Measurements from ENCODE around the gene CAPN3. TPM values are rescaled to one million over a fixed set of nuclear protein-coding genes. Genes with fewer than 3 reads are reported as not detected.

CAPN3 gene
- total RNA-seq, 1 experiment from 2014 or later: 0.34 TPM

GRCh38 chr15:42356851-42357250 lies 2.5 kb upstream of the CAPN3 start:
- DNase-seq (ENCODE audit: low read depth): no peak

- DNase-seq (ENCODE audit: low read depth): no peak
Measured at GRCh38 chr15:42358141-42358540, 1.2 kb upstream of the CAPN3 start.

- DNase-seq (ENCODE audit: low read depth): no peak
Measured at GRCh38 chr15:42359985-42360384, 684 bp downstream of the CAPN3 start.

GRCh38 chr15:42360535-42361112 lies 1.3 kb downstream of the CAPN3 start:
- no peak for DNase-seq (ENCODE audit: low read depth)

GRCh38 chr15:42363487-42363886 lies 4.2 kb downstream of the CAPN3 start:
- DNase-seq (ENCODE audit: low read depth): no peak

GRCh38 chr15:42363942-42364341 lies 4.6 kb downstream of the CAPN3 start:
- DNase-seq (ENCODE audit: low read depth): no peak

GRCh38 chr15:42364529-42364928 lies 5.2 kb downstream of the CAPN3 start:
- DNase-seq (ENCODE audit: low read depth): no peak

- no peak for DNase-seq (ENCODE audit: low read depth)
Measured at GRCh38 chr15:42365921-42366550, 6.7 kb downstream of the CAPN3 start.

GRCh38 chr15:42367041-42367440 lies 7.7 kb downstream of the CAPN3 start:
- no peak for DNase-seq (ENCODE audit: low read depth)

- DNase-seq (ENCODE audit: low read depth): peak; percentile 16
Measured at GRCh38 chr15:42368096-42368495, 8.8 kb downstream of the CAPN3 start.

GRCh38 chr15:42371096-42371495 lies 11.8 kb downstream of the CAPN3 start:
- DNase-seq (ENCODE audit: low read depth): peak; percentile 21

GRCh38 chr15:42373274-42373673 lies 14.0 kb downstream of the CAPN3 start:
- no peak for DNase-seq (ENCODE audit: low read depth)

- no peak for DNase-seq (ENCODE audit: low read depth)
Measured at GRCh38 chr15:42373936-42374335, 14.6 kb downstream of the CAPN3 start.

- no peak for DNase-seq (ENCODE audit: low read depth)
Measured at GRCh38 chr15:42374810-42375209, 15.5 kb downstream of the CAPN3 start.

- no peak for DNase-seq (ENCODE audit: low read depth)
Measured at GRCh38 chr15:42375252-42375651, 16.0 kb downstream of the CAPN3 start.

GRCh38 chr15:42375941-42376340 lies 16.6 kb downstream of the CAPN3 start:
- no peak for DNase-seq (ENCODE audit: low read depth)

- DNase-seq (ENCODE audit: low read depth): no peak
Measured at GRCh38 chr15:42378011-42378410, 18.7 kb downstream of the CAPN3 start.

GRCh38 chr15:42384597-42384996 lies 25.3 kb downstream of the CAPN3 start:
- no peak for DNase-seq (ENCODE audit: low read depth)

- peak; percentile 48 for DNase-seq (ENCODE audit: low read depth)
Measured at GRCh38 chr15:42385206-42385979, 26.1 kb downstream of the CAPN3 start.

GRCh38 chr15:42385980-42386700 lies 26.8 kb downstream of the CAPN3 start:
- no peak for DNase-seq (ENCODE audit: low read depth)

GRCh38 chr15:42387603-42388002 lies 28.3 kb downstream of the CAPN3 start:
- DNase-seq (ENCODE audit: low read depth): no peak

- DNase-seq (ENCODE audit: low read depth): no peak
Measured at GRCh38 chr15:42392309-42393024, 33.2 kb downstream of the CAPN3 start.
